Naive thymus-derived CD4-positive, alpha-beta T cell (primary cell): Measurements from ENCODE around the gene C16orf54. TPM values are rescaled to one million over a fixed set of nuclear protein-coding genes. Genes with fewer than 3 reads are reported as not detected.
"Not testable (repeated sequence)": the region's sequence is repeated elsewhere in the genome, so short reads cannot be mapped to it uniquely, and the experiment has no call there.

Experiments
- ATAC-seq: fragments of 150-1000 bp; cut with Tn5 transposase; 2 replicates; pipeline ENCODE4 v1.10.0; 2021; ENCODE audit warnings: mild to moderate bottlenecking, moderate library complexity
- CTCF ChIA-PET: fragments of 350-600 bp; sonication (Branson Sonifier 250); formaldehyde crosslinking; loops from one replicate; lab custom pipeline; 2021; ENCODE audit warnings: antibody characterized with exemption; lab: Charles Lee
- POLR2A ChIA-PET: fragments of 350-600 bp; sonication (Branson Sonifier 250); formaldehyde crosslinking; loops from one replicate; lab custom pipeline; 2021; ENCODE audit warnings: antibody characterized with exemption, inconsistent platforms; lab: Charles Lee
- DNase-seq, 9 donors: peaks; one replicate each; pipeline versions ENCODE4 v3.0.0 to v3.0.0-alpha.2; 2020 to 2022; ENCODE audit warnings: mixed read lengths in 1 of 9
- H3K27ac ChIP-seq: one replicate; pipeline ENCODE4 v1.7.0; 2013; ENCODE audit warnings: mild to moderate bottlenecking, low read depth, low read length, moderate library complexity
- H3K27me3 ChIP-seq, 2 donors: one replicate each; pipeline ENCODE4 v1.7.0; 2013; ENCODE audit warnings: low read length in 2 of 2, mild to moderate bottlenecking in 2 of 2, moderate library complexity in 2 of 2; ENCODE audit not compliant: control insufficient read depth in 2 of 2, insufficient read depth in 2 of 2
- H3K36me3 ChIP-seq, 3 experiments: 1 replicate in 2 of 3; 2 replicates in 1 of 3; pipeline ENCODE4 v1.7.0; 2013; ENCODE audit warnings: low read length in 3 of 3, mild to moderate bottlenecking in 3 of 3, moderate library complexity in 1 of 3; ENCODE audit not compliant: insufficient read depth in 3 of 3, control insufficient read depth in 2 of 3
- H3K4me1 ChIP-seq, 2 donors: one replicate each; pipeline ENCODE4 v1.7.0; 2013; ENCODE audit warnings: low read length in 2 of 2, mild to moderate bottlenecking in 2 of 2, moderate library complexity in 1 of 2; ENCODE audit not compliant: control insufficient read depth in 2 of 2, insufficient read depth in 2 of 2
- H3K4me3 ChIP-seq: 2 replicates; pipeline ENCODE4 v1.7.0; 2013; ENCODE audit warnings: mild to moderate bottlenecking, low read length
- H3K9me3 ChIP-seq, 3 experiments: 1 replicate in 2 of 3; 2 replicates in 1 of 3; pipeline ENCODE4 v1.7.0; 2013; ENCODE audit warnings: low read length in 3 of 3; ENCODE audit not compliant: control insufficient read depth in 2 of 3
- H3K27ac Mint-ChIP-seq, 9 donors: one replicate each; pipeline ENCODE4 v1.8.0; 2020 to 2022; ENCODE audit warnings: mixed read lengths in 9 of 9, mild to moderate bottlenecking in 8 of 9, moderate library complexity in 5 of 9, inconsistent platforms in 2 of 9
- H3K27me3 Mint-ChIP-seq, 5 donors: one replicate each; pipeline ENCODE4 v1.8.0; 2021 to 2022; ENCODE audit warnings: mixed read lengths in 5 of 5, mild to moderate bottlenecking in 1 of 5
- H3K36me3 Mint-ChIP-seq, 5 donors: one replicate each; pipeline ENCODE4 v1.8.0; 2020 to 2022; ENCODE audit warnings: mixed read lengths in 5 of 5, mild to moderate bottlenecking in 3 of 5, inconsistent platforms in 1 of 5
- H3K4me1 Mint-ChIP-seq, 7 donors: one replicate each; pipeline ENCODE4 v1.8.0; 2020 to 2022; ENCODE audit warnings: mixed read lengths in 7 of 7, mild to moderate bottlenecking in 3 of 7, inconsistent platforms in 1 of 7
- H3K4me3 Mint-ChIP-seq, 10 donors: one replicate each; pipeline ENCODE4 v1.8.0; 2020 to 2022; ENCODE audit warnings: mild to moderate bottlenecking in 10 of 10, mixed read lengths in 10 of 10, moderate library complexity in 6 of 10, inconsistent platforms in 2 of 10
- H3K9me3 Mint-ChIP-seq, 11 donors: one replicate each; pipeline ENCODE4 v1.8.0; 2020 to 2022; ENCODE audit warnings: mixed read lengths in 11 of 11, mild to moderate bottlenecking in 4 of 11, inconsistent platforms in 1 of 11, moderate library complexity in 1 of 11
- intact Hi-C, 2 donors: fragments of 100-400 bp; cut with micrococcal nuclease; formaldehyde crosslinking; loops; one replicate each; pipeline ENCODE4 v1.15.1; 2023
- polyA plus RNA-seq, 2 donors: library from polyadenylated mRNA; unstranded; fragments of 300-500 nt; fragmentation: Illumina TruSeq; gene quantifications; one replicate each; pipeline ENCODE4 v1.2.3, GENCODE V29; 2021
- total RNA-seq, 6 experiments: library from RNA in 5 of 6; stranded (reverse) in 5 of 6; gene quantifications; 1 replicate in 5 of 6; 2 replicates in 1 of 6; pipeline ENCODE4 v1.2.3 and lab custom pipeline; 2021 to 2026

The C16orf54 gene
- total and polyA plus RNA-seq, 7 experiments from 2014 or later: 43.2 to 228 (median 139) TPM

GRCh38 chr16:29737713-29738112 is 8.1 kb downstream of the C16orf54 start:
- Histone ChIP-seq H3K36me3 (peaks cover 0 to 14% (median 0%) of the 10 kb centered on the region in 3 experiments), H3K4me3 (peak overlapping the region; percentile 18), H3K27ac (peak overlapping the region; percentile 80), H3K4me1 (peaks cover 62 to 64% of the 10 kb centered on the region in 2 donors), H3K9me3 (no peaks in the 10 kb centered on the region), H3K27me3 (no peaks in the 10 kb centered on the region)
- Mint-ChIP-seq H3K27me3 (no peaks in the 10 kb centered on the region), H3K27ac (peak overlapping the region; percentile 82 to 99 (median 91)), H3K9me3 (peaks cover 0 to 6% (median 0%) of the 10 kb centered on the region in 11 donors), H3K4me1 (peaks cover 58 to 88% (median 76%) of the 10 kb centered on the region in 7 donors), H3K36me3 (peaks cover 7 to 47% (median 30%) of the 10 kb centered on the region in 5 donors), H3K4me3 (peak overlapping the region; percentile 55 to 96 (median 64))
- DNase-seq (no peak), ATAC-seq (no peak)
- intact Hi-C loops: loop anchor here (1.0 to 2.0 kb wide), 8 partner anchors 9 to 79 kb away; partner anchors contain the start of genes KIF22 (in 2 of the 2) and PAGR1 (in 1 of the 2)
- CTCF ChIA-PET: interaction anchor here (0.9 to 2.3 kb wide), 4 partner anchors 19 to 104 kb away, joined by 6 to 13 read pairs (median 10); partner anchors contain the start of gene KIF22
- POLR2A ChIA-PET: interaction anchor here (0.6 to 7.0 kb wide), 11 partner anchors 8 to 328 kb away, joined by 4 to 60 read pairs (median 13); partner anchors contain the start of genes ALDOA and KIF22

- no peak for DNase-seq
- peaks cover 0 to 7% (median 1%) of the 10 kb centered on the region in 11 donors for H3K9me3 Mint-ChIP-seq
- POLR2A ChIA-PET: interaction anchor here (0.7 to 7.0 kb wide), 7 partner anchors 9 to 921 kb away, joined by 3 to 60 read pairs (median 4); partner anchors contain the start of genes C16orf54 and KIF22
- peaks cover 58 to 83% (median 71%) of the 10 kb centered on the region in 7 donors for H3K4me1 Mint-ChIP-seq
- peak overlapping the region in 8 of 9 donors; percentile 85 to 99 (median 92) for H3K27ac Mint-ChIP-seq
- no peaks in the 10 kb centered on the region for H3K27me3 Mint-ChIP-seq
- H3K27ac ChIP-seq: no peak overlapping the region
- H3K4me3 Mint-ChIP-seq: peak overlapping the region in 7 of 10 donors; percentile 9 to 50 (median 23)
- intact Hi-C loops: no loop called here
- CTCF ChIA-PET: interaction anchor here (0.7 to 1.0 kb wide), 2 partner anchors 48 to 71 kb away, joined by 3 read pairs; no protein-coding TSS in a partner anchor
- H3K9me3 ChIP-seq: no peaks in the 10 kb centered on the region
- peaks cover 54 to 56% of the 10 kb centered on the region in 2 donors for H3K4me1 ChIP-seq
- no peaks in the 10 kb centered on the region for H3K27me3 ChIP-seq
- peak; percentile 18 for ATAC-seq
- peaks cover 7 to 46% (median 22%) of the 10 kb centered on the region in 5 donors for H3K36me3 Mint-ChIP-seq
- peaks cover 0 to 6% (median 0%) of the 10 kb centered on the region in 3 experiments for H3K36me3 ChIP-seq
- no peak overlapping the region for H3K4me3 ChIP-seq
Measured at GRCh38 chr16:29736764-29737163, 9.0 kb downstream of the C16orf54 start.

- H3K27me3 ChIP-seq: no peaks in the 10 kb centered on the region
- peak overlapping the region in 4 of 10 donors; percentile 1 to 50 (median 40) for H3K4me3 Mint-ChIP-seq
- peaks cover 49% of the 10 kb centered on the region in 2 donors for H3K4me1 ChIP-seq
- DNase-seq (no peak), ATAC-seq (no peak)
- POLR2A ChIA-PET: interaction anchor here (0.7 to 7.0 kb wide), 6 partner anchors 8 to 54 kb away, joined by 3 to 60 read pairs (median 4); partner anchors contain the start of genes C16orf54 and KIF22
- H3K4me3 ChIP-seq: no peak overlapping the region
- CTCF ChIA-PET: interaction anchor here (0.7 kb wide), 1 partner anchor 71 kb away, joined by 3 read pairs; no protein-coding TSS in a partner anchor
- peaks cover 0 to 7% (median 3%) of the 10 kb centered on the region in 11 donors for H3K9me3 Mint-ChIP-seq
- intact Hi-C loops: no loop called here
- H3K9me3 ChIP-seq: no peaks in the 10 kb centered on the region
- peaks cover 55 to 79% (median 67%) of the 10 kb centered on the region in 7 donors for H3K4me1 Mint-ChIP-seq
- H3K36me3 ChIP-seq: no peaks in the 10 kb centered on the region
- H3K27ac ChIP-seq: no peak overlapping the region
- peaks cover 7 to 42% (median 17%) of the 10 kb centered on the region in 5 donors for H3K36me3 Mint-ChIP-seq
- H3K27ac Mint-ChIP-seq: peak overlapping the region in 7 of 9 donors; percentile 49 to 95 (median 91)
- no peaks in the 10 kb centered on the region for H3K27me3 Mint-ChIP-seq
Measured at GRCh38 chr16:29736112-29736511, 9.7 kb downstream of the C16orf54 start.

- no peak for DNase-seq
- Mint-ChIP-seq H3K27me3 (no peaks in the 10 kb centered on the region), H3K9me3 (peaks cover 0 to 7% (median 2%) of the 10 kb centered on the region in 11 donors), H3K27ac (peak overlapping the region in 6 of 9 donors; percentile 31 to 91 (median 48)), H3K4me1 (peaks cover 45 to 74% (median 61%) of the 10 kb centered on the region in 7 donors), H3K4me3 (no peak overlapping the region), H3K36me3 (peaks cover 2 to 34% (median 8%) of the 10 kb centered on the region in 5 donors)
- no peak overlapping the region for H3K4me3 ChIP-seq
- H3K27ac ChIP-seq: no peak overlapping the region
- intact Hi-C loops: no loop called here
- no peak for ATAC-seq
- POLR2A ChIA-PET: interaction anchor here (0.7 to 7.0 kb wide), 6 partner anchors 10 to 84 kb away, joined by 3 to 60 read pairs (median 6); partner anchors contain the start of genes C16orf54, KIF22 and PAGR1
- H3K9me3 ChIP-seq: no peaks in the 10 kb centered on the region
- H3K27me3 ChIP-seq: no peaks in the 10 kb centered on the region
- CTCF ChIA-PET: interaction anchor here (0.6 to 1.6 kb wide), 3 partner anchors 14 to 53 kb away, joined by 3 to 7 read pairs (median 4); no protein-coding TSS in a partner anchor
- peaks cover 36 to 41% of the 10 kb centered on the region in 2 donors for H3K4me1 ChIP-seq
- no peaks in the 10 kb centered on the region for H3K36me3 ChIP-seq
Measured at GRCh38 chr16:29734786-29735185, 11.0 kb downstream of the C16orf54 start.

- DNase-seq (peak in 1 of 9 donors; percentile 63), ATAC-seq (peak; percentile 43)
- H3K4me3 ChIP-seq, H3K36me3 ChIP-seq, H3K27me3 ChIP-seq, H3K27ac ChIP-seq, H3K9me3 Mint-ChIP-seq, H3K9me3 ChIP-seq, intact Hi-C loops: not testable (repeated sequence)
- H3K27me3 Mint-ChIP-seq: peaks cover 0 to 15% (median 0%) of the 10 kb centered on the region in 5 donors
- POLR2A ChIA-PET: interaction anchor here (0.6 to 4.7 kb wide), 7 partner anchors 10 to 72 kb away, joined by 3 to 33 read pairs (median 7); partner anchors contain the start of genes C16orf54 and KIF22
- peak overlapping the region in 8 of 9 donors; percentile 9 to 94 (median 62) for H3K27ac Mint-ChIP-seq
- CTCF ChIA-PET: interaction anchor here (1.0 to 1.2 kb wide), 3 partner anchors 30 to 58 kb away, joined by 4 to 6 read pairs (median 5); partner anchors contain the start of gene KIF22
- H3K36me3 Mint-ChIP-seq: peaks cover 0 to 25% (median 7%) of the 10 kb centered on the region in 5 donors
- H3K4me3 Mint-ChIP-seq: peak overlapping the region in 2 of 10 donors; percentile 54 to 67
- peaks cover 14 to 16% of the 10 kb centered on the region in 2 donors for H3K4me1 ChIP-seq
- H3K4me1 Mint-ChIP-seq: peaks cover 28 to 57% (median 41%) of the 10 kb centered on the region in 7 donors
Measured at GRCh38 chr16:29731768-29732601, 13.8 kb downstream of the C16orf54 start.
